ENCODE data around the gene SLAMF1.

DNA sequence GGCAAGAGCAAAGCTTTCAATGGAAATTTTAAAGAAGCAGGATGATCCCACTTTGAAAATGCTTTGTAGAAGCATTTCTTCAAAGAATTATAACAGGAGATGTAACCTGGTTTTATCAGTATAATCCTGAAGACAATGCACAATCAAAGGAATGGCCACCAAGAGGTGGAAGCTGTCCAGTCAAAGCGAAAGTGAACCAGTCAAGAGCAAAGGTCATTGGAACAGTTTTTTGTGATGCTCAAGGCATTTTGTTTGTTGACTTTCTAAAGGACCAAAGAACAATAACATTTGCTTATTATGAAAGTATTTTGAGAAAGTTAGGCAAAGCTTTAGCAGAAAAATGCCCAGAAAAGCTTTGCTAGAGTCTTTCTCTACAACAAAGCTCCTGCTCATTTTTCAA lies 62.1 kb downstream of the SLAMF1 start:
- TF ChIP-seq, protein P1, sequence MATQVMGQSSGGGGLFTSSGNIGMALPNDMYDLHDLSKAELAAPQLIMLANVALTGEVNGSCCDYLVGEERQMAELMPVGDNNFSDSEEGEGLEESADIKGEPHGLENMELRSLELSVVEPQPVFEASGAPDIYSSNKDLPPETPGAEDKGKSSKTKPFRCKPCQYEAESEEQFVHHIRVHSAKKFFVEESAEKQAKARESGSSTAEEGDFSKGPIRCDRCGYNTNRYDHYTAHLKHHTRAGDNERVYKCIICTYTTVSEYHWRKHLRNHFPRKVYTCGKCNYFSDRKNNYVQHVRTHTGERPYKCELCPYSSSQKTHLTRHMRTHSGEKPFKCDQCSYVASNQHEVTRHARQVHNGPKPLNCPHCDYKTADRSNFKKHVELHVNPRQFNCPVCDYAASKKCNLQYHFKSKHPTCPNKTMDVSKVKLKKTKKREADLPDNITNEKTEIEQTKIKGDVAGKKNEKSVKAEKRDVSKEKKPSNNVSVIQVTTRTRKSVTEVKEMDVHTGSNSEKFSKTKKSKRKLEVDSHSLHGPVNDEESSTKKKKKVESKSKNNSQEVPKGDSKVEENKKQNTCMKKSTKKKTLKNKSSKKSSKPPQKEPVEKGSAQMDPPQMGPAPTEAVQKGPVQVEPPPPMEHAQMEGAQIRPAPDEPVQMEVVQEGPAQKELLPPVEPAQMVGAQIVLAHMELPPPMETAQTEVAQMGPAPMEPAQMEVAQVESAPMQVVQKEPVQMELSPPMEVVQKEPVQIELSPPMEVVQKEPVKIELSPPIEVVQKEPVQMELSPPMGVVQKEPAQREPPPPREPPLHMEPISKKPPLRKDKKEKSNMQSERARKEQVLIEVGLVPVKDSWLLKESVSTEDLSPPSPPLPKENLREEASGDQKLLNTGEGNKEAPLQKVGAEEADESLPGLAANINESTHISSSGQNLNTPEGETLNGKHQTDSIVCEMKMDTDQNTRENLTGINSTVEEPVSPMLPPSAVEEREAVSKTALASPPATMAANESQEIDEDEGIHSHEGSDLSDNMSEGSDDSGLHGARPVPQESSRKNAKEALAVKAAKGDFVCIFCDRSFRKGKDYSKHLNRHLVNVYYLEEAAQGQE (IDR thresholded peaks at IDR 0.05; ENCODE audit: insufficient replicate concordance, low read depth) = no peak
- TF ChIP-seq, protein P2, sequence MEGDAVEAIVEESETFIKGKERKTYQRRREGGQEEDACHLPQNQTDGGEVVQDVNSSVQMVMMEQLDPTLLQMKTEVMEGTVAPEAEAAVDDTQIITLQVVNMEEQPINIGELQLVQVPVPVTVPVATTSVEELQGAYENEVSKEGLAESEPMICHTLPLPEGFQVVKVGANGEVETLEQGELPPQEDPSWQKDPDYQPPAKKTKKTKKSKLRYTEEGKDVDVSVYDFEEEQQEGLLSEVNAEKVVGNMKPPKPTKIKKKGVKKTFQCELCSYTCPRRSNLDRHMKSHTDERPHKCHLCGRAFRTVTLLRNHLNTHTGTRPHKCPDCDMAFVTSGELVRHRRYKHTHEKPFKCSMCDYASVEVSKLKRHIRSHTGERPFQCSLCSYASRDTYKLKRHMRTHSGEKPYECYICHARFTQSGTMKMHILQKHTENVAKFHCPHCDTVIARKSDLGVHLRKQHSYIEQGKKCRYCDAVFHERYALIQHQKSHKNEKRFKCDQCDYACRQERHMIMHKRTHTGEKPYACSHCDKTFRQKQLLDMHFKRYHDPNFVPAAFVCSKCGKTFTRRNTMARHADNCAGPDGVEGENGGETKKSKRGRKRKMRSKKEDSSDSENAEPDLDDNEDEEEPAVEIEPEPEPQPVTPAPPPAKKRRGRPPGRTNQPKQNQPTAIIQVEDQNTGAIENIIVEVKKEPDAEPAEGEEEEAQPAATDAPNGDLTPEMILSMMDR (IDR thresholded peaks at IDR 0.05; ENCODE audit: insufficient read depth, low read length) = no peak
- no peak for TF ChIP-seq GABPA (IDR thresholded peaks at IDR 0.05; ENCODE audit: low read depth)
